Endothelial cell (in vitro differentiated cells): ENCODE measurements around the gene RGL1. TPM values are rescaled to one million over a fixed set of nuclear protein-coding genes. Genes with fewer than 3 reads are reported as not detected.

Experiments used
- DNase-seq: peaks from one replicate; pipeline ENCODE4 v3.0.0; 2021; ENCODE audit warnings: low spot score
- H3K27ac Mint-ChIP-seq: one replicate; pipeline ENCODE4 v1.8.0; 2021; ENCODE audit warnings: mixed read lengths, inconsistent platforms; ENCODE audit not compliant: unreplicated experiment
- H3K27me3 Mint-ChIP-seq: one replicate; pipeline ENCODE4 v1.8.0; 2021; ENCODE audit warnings: mild to moderate bottlenecking, moderate library complexity, mixed read lengths, inconsistent platforms; ENCODE audit not compliant: unreplicated experiment
- H3K36me3 Mint-ChIP-seq: one replicate; pipeline ENCODE4 v1.8.0; 2021; ENCODE audit warnings: mild to moderate bottlenecking, low read depth, mixed read lengths, inconsistent platforms; ENCODE audit not compliant: unreplicated experiment
- H3K4me1 Mint-ChIP-seq: one replicate; pipeline ENCODE4 v1.8.0; 2021; ENCODE audit warnings: mild to moderate bottlenecking, mixed read lengths, inconsistent platforms; ENCODE audit not compliant: unreplicated experiment
- H3K4me3 Mint-ChIP-seq: one replicate; pipeline ENCODE4 v1.8.0; 2021; ENCODE audit warnings: mild to moderate bottlenecking, mixed read lengths, inconsistent platforms; ENCODE audit not compliant: unreplicated experiment
- H3K9me3 Mint-ChIP-seq: one replicate; pipeline ENCODE4 v1.8.0; 2021; ENCODE audit warnings: mixed read lengths, inconsistent platforms; ENCODE audit not compliant: unreplicated experiment
- total RNA-seq: library from RNA; stranded (reverse); fragmentation: NEBNext Ultra II Directional; extraction: Animal tissue kit (Norgen Biotek cat#: 25700); gene quantifications from one replicate; pipeline ENCODE4 v1.2.1, GENCODE V29; 2021; ENCODE audit not compliant: unreplicated experiment
- TF ChIP-seq, protein P1 (sequence below): fragments of 200-600 bp; sonication (generic); IDR thresholded peaks from one replicate; pipeline ENCODE4 v1.5.0; 2021; ENCODE audit warnings: antibody characterized with exemption; ENCODE audit not compliant: unreplicated experiment

RGL1 gene
- total RNA-seq, 1 donor from 2014 or later = 60.7 TPM

DNA sequence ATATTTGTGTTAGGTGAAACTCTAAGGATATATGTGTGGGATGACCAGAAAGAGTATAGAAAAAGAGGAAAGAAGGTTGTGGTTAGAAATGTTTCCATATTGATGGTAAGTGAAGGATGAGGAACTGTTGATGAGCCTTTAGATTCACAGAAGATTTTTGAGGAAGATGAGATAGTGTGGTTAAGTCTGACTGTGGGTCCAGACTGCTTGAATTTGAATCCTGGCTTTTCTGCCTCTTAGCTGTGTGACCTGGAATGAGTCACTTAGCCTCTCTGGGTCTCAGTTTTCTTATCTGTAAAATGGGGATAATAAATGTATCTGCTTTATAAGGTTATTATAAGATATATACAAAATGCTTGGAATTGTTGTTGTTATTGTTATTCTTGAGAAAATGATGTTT is 27.5 kb downstream of the RGL1 start:
- H3K27me3 Mint-ChIP-seq = no peaks in the 10 kb centered on the region
- DNase-seq = no peak
- peaks cover 13% of the 10 kb centered on the region for H3K36me3 Mint-ChIP-seq
- H3K27ac Mint-ChIP-seq = no peak overlapping the region
- no peaks in the 10 kb centered on the region for H3K9me3 Mint-ChIP-seq
- TF ChIP-seq, protein P1, sequence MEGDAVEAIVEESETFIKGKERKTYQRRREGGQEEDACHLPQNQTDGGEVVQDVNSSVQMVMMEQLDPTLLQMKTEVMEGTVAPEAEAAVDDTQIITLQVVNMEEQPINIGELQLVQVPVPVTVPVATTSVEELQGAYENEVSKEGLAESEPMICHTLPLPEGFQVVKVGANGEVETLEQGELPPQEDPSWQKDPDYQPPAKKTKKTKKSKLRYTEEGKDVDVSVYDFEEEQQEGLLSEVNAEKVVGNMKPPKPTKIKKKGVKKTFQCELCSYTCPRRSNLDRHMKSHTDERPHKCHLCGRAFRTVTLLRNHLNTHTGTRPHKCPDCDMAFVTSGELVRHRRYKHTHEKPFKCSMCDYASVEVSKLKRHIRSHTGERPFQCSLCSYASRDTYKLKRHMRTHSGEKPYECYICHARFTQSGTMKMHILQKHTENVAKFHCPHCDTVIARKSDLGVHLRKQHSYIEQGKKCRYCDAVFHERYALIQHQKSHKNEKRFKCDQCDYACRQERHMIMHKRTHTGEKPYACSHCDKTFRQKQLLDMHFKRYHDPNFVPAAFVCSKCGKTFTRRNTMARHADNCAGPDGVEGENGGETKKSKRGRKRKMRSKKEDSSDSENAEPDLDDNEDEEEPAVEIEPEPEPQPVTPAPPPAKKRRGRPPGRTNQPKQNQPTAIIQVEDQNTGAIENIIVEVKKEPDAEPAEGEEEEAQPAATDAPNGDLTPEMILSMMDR = no peak
- H3K4me3 Mint-ChIP-seq = no peak overlapping the region
- peaks cover 20% of the 10 kb centered on the region for H3K4me1 Mint-ChIP-seq

DNA sequence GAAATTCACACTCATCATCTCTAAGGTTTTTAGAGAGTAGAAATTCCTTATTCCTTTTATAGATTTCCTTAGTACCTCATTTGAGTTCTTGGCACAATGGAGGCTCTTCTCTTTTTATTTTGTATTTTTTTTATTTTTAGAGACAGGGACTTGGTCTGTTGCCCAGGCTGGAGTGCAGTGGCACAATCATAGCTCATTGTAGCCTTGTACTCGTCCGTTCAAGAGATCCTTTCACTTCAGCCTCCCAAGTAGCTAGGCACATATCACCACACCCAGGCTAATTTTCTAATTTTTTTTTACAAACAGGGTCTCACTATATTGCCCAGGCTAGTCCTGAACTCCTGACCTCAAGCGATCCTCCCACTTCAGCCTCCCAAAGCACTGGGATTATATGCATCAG is 29.6 kb downstream of the RGL1 start:
- Mint-ChIP-seq H3K9me3 (no peaks in the 10 kb centered on the region), H3K4me3 (no peak overlapping the region), H3K27me3 (peaks cover 2% of the 10 kb centered on the region), H3K36me3 (peaks cover 9% of the 10 kb centered on the region), H3K4me1 (peaks cover 35% of the 10 kb centered on the region), H3K27ac (no peak overlapping the region)
- TF ChIP-seq, protein P1 = no peak
- DNase-seq = no peak

DNA sequence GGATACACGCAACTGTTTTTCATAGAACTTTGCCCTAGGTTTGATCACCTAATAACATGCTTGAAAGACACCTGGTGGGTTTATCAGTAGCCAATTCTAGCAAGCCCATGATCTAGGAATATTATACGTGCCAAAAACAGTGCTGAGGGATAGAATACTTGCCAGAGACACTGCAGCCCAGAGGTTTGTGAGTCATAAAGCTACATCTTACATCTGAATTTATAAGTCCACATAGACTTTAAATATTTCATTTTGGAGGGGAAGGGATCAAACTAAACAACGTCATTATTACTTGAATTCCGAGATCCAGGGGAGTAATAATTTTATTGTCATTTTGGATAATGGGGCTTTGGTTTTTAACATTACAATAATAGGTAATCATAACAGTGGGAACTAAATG is 31.7 kb downstream of the RGL1 start:
- H3K36me3 Mint-ChIP-seq = peaks cover 14% of the 10 kb centered on the region
- peaks cover 42% of the 10 kb centered on the region for H3K4me1 Mint-ChIP-seq
- TF ChIP-seq, protein P1 = no peak
- DNase-seq = no peak
- peak overlapping the region; percentile 16 for H3K4me3 Mint-ChIP-seq
- no peaks in the 10 kb centered on the region for H3K9me3 Mint-ChIP-seq
- peak overlapping the region; percentile 24 for H3K27ac Mint-ChIP-seq
- peaks cover 2% of the 10 kb centered on the region for H3K27me3 Mint-ChIP-seq

DNA sequence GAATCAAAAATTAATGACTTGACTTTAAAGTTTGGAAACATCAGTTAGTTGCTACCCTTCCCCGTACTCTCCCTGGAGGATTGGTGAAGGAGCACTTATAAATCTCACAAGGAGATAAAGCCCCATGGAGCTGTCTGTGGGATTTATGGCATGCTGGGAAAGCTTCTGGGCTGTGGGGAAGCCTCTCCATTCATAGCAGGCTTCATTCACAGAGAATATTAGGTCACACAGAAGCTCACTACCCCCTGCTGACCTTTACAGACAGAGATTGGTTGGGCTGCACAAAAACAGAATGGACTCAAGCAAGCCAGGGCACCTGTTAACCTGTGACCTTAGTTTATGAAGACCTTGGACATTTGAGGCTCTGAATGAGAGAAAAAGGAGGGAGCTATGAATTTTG is 32.1 kb downstream of the RGL1 start:
- peak overlapping the region; percentile 16 for H3K4me3 Mint-ChIP-seq
- no peak for DNase-seq
- H3K27me3 Mint-ChIP-seq = peaks cover 2% of the 10 kb centered on the region
- peaks cover 14% of the 10 kb centered on the region for H3K36me3 Mint-ChIP-seq
- no peaks in the 10 kb centered on the region for H3K9me3 Mint-ChIP-seq
- peaks cover 46% of the 10 kb centered on the region for H3K4me1 Mint-ChIP-seq
- H3K27ac Mint-ChIP-seq = peak overlapping the region; percentile 24
- TF ChIP-seq, protein P1 = no peak

DNA sequence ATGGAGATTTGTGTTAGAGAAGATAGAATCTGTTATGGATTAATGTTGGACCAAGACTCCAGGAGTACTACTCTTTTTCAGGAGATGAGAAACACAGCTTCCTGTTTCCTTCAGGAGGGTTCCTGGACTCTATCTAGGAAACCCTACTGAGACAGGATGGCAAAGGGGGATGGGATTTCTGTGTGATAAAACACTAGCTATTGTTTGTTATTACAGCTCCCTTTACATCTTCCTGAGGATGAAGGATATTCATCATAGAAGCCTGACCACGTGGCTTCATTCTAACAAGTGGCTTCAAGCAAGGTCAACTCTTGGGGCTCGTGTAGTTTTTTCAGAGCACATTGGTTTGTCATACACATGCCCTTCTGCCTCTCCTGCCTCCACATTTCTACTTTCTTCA is 33.3 kb downstream of the RGL1 start:
- no peak for DNase-seq
- Mint-ChIP-seq H3K4me1 (peaks cover 56% of the 10 kb centered on the region), H3K27ac (peak overlapping the region; percentile 27), H3K4me3 (no peak overlapping the region), H3K27me3 (peaks cover 2% of the 10 kb centered on the region), H3K9me3 (no peaks in the 10 kb centered on the region), H3K36me3 (peaks cover 14% of the 10 kb centered on the region)
- TF ChIP-seq, protein P1 = no peak
